Panc1 (cell line): ENCODE measurements around the gene SETDB2.

Experiments used
- CTCF ChIP-seq: fragments of 450-650 bp; IDR thresholded peaks from 2 replicates; pipeline ENCODE4 v1.5.1; 2017; ENCODE audit warnings: mild to moderate bottlenecking
- POLR2AphosphoS5 ChIP-seq: IDR thresholded peaks from 2 replicates; pipeline ENCODE4 v1.6.1; 2012; ENCODE audit warnings: mild to moderate bottlenecking, low read depth, low read length, moderate library complexity
- REST ChIP-seq, 2 experiments: IDR thresholded peaks; 2 replicates each; pipeline ENCODE4 v1.6.1; 2011 to 2012; ENCODE audit warnings: low read depth in 2 of 2, control low read depth in 1 of 2, low read length in 1 of 2, mild to moderate bottlenecking in 1 of 2, moderate library complexity in 1 of 2; ENCODE audit not compliant: insufficient read depth in 1 of 2

- TF ChIP-seq CTCF (no peak), POLR2AphosphoS5 (no peak), REST (IDR thresholded peaks at IDR 0.05; ENCODE audit: insufficient read depth in 1 of 2, low read depth in 2 of 2, low read length in 1 of 2) (no peak)
Measured at GRCh38 chr13:49499889-49500660, 56.0 kb downstream of the SETDB2 start.
